ENCODE measurements around the gene DENND1A.
"Not testable (repeated sequence)": the region's sequence is repeated elsewhere in the genome, so short reads cannot be mapped to it uniquely, and the experiment has no call there.

Gene DENND1A

DNA sequence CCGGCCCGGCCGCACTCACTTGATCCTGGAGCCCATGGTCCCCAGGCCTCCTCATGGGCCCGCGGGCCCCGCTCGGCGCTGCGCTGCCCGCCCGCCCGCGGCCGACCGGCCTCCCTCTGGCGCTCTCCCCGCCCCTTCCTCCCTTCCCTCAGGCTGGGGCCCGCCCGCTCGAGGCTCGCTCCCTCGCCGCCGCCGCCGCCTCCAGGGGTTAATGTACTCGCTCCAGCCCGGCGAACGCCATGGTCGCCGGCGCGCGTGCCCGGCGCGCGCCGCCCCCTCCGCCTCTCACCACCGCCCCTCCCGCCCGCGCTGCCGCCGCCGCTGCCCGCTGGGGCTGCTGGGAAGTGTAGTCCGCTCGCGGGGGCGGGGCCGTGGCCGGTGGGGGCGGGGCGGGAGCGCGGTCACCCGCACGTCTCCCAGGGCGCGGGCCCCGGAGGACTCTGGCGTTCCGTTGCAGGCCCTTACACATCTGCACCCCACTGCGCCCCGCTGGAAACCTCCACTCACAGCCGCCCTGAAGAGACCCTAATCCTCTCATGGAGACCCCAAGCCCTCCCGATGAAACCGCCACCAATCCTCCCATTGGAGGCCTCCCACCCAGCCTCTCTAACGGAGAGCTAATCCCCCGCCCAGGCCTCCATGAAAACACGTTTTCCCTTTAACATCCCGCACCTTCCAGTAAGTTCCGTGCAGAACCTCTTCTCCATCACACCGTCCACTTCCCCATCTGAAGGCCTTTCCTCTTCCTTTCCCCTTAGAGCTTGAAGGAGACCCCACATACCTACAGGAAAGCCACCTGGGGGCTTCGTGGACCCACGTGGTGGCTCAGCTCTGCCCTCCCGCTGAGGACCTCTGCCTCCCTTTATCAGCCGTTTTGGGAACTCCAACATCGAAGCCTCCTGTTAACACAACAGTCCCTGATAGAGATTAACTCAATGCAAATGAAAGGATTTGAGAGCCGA, at the start of gene DENND1A:
Gene DENND1A, minus strand, starts transcription at position 257 of the 962 bp plus-strand sequence. Its CDS starts 221 bp downstream, at position 36.
- peak; percentile 84 for DNase-seq (ENCODE audit: low read depth)

DNA sequence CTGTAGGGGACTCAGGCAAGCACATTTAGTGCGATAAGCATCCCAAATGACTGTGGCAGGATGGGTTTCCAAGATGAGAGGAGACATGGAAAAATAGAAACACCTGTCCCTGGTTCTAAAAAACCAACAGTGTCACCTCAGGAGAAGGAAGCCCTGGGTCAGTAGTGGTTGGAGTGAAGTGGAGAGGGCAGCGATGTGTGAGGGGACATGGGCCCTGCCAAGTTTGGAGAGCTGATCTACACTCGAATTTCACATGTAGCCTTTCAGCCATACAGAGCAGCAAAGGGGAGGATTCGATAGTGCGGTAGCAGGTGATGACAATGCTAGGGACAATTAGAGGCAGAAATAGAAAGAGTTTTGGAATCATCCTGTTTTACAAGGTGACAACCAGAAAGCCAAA, 49.1 kb upstream of the DENND1A start:
- no peak for DNase-seq (ENCODE audit: low read depth)

DNA sequence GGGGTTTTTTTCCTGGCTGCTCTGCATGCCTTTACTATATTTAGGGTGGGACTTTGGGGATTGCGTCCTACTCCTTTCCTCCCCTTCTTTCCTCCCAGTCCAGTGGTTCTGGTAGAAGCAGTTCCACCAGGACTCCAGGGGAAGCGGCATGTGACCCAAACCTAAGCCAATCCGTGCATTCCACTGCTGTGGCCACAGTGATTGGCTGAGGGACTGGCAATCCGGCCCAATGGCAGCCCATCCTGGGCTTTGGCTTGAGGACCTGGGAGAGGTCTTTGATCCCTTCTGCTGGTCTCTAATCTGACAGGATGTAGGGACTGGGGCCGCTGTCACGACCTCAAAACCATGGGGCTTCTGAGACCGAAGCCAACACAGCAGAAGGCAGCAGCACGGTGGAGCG, 46.7 kb upstream of the DENND1A start:
- not testable (repeated sequence) for DNase-seq (ENCODE audit: low read depth)

DNA sequence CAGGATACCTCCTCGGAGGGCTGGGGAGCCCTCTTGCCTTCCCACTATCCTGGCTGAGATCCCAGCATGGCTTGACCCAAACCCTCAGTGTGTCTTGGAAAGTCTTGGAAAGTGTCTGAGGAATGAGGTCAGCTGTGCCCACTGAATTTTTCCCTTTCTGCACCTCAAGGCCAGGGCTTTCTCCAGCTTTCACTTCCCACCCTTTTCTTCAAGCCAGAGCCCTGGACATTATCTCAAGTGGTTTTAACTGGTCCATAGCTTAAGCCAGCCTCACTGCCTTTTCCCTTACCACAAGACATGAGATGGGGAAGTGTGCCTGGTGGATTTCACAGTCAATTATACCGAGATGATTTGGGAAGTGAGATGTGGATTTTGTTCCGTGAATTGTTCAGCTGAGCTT, 45.9 kb upstream of the DENND1A start:
- peak; percentile 62 for DNase-seq (ENCODE audit: low read depth)

GRCh38 chr9:123974471-123974870, 44.5 kb upstream of the DENND1A start:
- DNase-seq (ENCODE audit: low read depth), result no peak

DNA sequence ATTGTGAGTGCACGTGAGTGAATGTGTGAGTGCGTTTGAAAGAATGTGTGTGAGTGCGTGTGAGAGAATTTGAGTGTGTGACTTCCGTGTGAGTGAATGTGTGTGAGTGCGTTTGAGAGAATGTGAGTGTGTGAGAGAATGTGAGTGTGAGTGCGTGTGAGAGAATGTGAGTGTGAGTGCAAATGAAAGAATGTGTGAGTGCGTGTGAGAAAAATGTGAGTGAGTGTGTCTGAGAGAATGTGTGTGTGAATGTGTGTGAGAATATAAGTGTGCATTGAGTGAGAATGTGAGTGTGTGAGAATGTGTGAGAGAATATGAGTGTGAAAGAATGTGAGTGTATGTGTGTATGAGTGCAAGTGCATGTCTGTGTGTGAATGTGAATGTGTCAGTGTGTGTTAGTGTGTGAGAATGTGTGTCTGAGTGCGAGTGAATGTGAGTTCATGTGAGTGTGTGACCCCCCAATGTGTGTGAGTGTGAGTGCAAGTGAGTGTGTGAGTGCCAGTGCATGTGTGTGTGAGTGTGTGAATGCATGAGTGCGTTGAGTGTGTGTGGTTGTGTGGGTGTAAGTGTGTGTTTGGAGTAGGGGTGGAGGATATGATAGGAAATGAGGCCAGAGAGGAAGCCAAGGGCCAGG, 43.8 kb upstream of the DENND1A start:
- no peak for DNase-seq (ENCODE audit: low read depth)

DNA sequence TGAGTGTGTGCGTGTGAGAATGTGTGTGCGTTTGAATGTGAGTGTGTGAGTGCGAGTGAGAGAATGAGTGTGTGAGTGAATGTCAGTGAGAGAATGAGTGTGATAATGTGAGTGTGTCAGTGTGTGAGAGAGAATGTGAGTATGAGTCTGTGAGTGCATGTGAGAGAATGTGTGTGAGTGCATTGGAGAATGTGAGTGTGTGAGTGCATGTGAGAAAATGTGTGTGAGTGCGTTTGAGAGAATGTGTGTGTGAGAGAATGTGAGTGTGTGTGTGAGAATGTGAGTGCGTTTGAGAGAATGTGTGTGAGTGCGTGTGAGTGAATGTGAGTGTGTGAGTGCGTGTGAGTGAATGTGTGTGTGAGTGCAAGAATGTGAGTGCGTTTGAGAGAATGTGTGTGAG, 42.7 kb upstream of the DENND1A start:
- DNase-seq (ENCODE audit: low read depth), result no peak

GRCh38 chr9:123967323-123967722, 37.4 kb upstream of the DENND1A start:
- DNase-seq (ENCODE audit: low read depth), result no peak

DNA sequence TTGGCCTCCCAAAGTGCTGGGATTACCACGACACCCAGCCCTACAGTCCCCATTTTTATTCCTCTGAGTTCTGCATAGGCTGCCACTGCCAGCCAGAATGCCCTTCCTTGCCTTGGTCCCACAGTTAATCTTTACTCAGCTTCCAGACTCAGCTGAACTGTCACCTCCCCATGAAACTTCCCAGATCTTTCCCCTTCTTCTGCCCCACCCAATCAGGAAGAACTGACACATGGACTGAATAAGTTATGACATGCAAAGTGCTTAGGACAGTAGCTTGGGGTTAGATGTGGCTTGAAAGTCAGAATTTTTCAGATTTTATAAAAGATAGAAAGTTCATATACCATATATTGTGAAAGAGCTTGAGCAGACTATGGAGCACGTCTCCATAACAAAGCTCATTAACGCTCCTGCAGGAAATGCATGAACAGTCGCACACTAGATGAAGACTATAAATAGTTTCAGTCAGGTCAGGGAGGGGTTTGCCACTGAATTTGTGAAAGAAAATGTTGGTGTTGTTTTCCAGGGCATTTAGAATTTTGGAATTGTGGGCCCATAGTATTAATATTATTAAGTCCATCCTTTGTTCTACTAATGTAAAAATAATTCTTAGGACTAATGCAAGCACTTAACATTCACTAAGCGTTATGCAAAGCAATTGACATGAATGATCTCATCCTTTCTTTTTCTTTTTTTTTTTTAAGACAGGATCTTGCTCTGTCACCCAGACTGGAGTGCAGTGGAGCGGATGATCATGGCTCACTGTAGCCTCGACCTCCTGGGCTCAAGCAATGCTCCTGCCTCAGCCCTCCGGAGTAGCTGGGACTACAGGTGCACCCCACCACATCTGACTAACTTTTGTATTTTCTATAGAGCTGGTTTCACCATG, 36.1 kb upstream of the DENND1A start:
- no peak for DNase-seq (ENCODE audit: low read depth)

DNA sequence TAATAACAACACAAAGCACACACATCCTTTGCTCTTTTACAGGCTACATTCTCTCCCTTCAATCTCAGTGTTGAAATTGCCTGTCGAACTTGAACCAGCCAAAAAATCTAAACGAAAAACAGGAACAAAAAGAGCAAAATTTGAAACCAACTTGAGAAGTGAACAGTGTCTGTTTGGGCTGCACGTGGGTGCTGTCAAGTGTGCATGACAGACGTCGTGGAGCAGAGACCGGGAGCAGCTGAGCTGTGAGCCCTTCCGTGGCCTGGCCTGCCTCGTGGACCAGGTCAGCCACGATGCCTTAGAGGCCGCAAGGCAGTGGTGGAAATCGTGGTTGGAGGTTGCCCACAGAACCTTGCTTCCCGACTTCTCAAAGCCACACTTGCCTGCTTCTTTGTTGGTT, 34.8 kb upstream of the DENND1A start:
- DNase-seq (ENCODE audit: low read depth), result no peak

GRCh38 chr9:123960965-123961364, 31.0 kb upstream of the DENND1A start:
- DNase-seq (ENCODE audit: low read depth), result no peak

DNA sequence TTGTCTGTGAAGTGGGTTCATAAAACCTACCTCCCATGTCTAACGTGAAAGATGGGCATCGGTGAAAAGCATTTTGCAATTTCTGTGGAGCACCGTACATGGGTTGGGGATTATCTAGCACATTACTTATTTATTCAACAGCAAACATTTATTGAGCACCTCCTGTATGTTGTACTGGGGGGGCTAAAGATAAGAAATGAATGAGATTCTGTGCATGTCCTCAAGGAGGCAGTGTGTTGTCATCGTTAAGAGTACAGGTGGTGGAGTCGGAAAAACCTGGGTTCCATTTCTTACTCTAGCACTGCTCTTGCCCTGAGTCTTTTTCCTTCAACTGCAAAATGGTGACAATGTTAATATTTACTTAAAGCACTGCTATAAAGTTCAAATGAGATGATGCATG, 30.4 kb upstream of the DENND1A start:
- no peak for DNase-seq (ENCODE audit: low read depth)

DNA sequence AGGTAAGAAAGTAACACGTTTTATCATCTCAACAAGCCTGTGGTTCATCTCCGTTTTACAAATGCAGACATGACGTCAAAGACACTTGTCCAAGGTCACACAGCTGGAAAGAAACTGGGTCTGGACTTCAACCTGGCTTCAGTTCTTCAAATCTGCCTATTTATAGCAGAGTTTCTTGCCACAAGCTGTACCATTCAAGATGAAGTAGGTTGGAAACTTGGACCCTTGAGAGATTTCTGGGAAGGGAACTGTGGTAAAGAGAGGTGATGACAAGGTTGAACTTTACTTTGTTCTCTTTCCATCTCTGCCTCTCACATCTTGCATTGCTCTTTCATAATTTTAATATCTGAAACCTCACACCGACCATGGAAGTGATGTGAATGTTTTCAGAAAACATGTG, 29.9 kb upstream of the DENND1A start:
- DNase-seq (ENCODE audit: low read depth), result no peak

DNA sequence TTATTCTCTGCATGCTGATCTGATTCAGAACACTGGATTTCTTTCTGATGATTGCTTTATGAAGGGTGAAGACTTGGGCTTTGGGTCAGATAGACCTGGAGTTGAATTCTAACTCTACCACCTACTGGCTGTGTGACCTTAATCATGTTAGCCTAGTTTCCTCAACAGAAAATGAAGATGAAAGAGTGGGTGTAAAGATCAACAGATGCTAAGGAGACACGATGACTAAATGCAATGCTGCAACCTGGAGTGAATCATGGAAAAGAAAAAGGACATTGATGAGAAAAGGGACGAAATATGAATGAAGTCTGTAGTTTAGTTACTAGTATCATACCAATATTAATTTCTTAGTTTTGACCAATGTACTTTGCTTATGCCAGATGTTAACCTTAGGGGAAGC, 27.8 kb upstream of the DENND1A start:
- DNase-seq (ENCODE audit: low read depth), result peak; percentile 16

DNA sequence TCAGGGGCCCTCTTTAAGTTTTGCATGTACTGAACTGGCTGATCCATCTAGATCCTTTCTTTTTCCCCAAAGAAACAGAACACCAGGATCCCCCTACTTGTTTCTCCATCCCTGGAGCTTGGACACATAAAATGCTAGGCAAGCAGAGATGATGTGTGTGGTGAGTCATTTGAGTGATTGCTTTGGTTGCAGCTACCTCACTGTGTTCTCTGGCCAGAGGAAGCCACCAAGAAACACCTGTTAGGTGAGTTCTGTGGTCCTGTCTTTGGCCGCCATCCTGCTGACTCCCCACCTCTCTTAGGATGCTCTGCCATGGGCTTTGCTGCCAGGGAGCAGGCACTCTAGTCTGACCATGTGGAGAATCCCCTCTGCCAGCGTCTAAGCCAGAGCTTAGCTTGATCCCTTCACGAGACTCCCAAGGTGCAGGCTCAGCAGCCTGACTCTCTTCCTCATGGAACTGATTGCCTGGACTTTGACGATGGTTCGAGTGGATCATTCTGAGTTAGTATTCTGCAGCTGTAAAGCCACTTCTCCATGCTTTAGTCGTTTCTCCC, 27.3 kb upstream of the DENND1A start:
- peak; percentile 40 for DNase-seq (ENCODE audit: low read depth)

GRCh38 chr9:123955637-123956036, 25.7 kb upstream of the DENND1A start:
- DNase-seq (ENCODE audit: low read depth), result no peak

DNA sequence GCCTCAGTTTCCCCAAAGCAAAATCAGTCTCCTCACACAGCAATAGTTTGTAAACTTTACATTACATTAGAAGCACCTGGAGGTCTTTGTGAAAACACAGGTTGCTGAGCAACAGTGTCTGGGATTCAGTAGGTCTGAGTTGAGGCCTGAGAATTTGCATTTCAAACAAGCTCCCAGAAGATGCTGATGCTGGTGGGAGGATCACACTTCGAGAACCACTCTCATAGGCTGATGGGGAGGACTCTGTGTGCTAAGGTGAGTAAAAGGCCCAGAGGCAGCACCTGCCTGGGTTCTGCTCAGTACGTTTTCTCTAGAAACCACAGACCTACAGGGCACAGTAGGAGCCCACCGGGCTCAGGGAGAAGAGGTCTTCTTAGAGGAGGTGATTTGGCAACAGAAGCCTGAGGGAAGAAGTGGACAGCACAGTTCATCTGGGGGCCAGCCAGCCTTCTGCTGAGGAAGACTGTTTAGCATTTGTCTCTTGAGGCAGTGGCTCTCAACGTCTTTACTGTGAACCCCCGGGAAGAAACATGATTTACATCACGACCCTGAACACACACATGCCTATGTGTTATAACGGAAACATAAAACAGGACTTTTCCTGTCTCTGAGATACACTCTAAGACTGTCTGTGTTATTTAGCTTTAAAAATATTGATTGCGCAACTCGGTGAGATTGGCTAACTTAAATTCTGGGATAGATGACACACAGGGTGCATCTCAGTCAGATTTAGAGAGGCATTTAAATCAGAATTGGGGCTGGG, 24.8 kb upstream of the DENND1A start:
- peak; percentile 77 for DNase-seq (ENCODE audit: low read depth)

- no peak for DNase-seq (ENCODE audit: low read depth)
Observed at GRCh38 chr9:123952641-123953495, 22.9 kb upstream of the DENND1A start.

DNA sequence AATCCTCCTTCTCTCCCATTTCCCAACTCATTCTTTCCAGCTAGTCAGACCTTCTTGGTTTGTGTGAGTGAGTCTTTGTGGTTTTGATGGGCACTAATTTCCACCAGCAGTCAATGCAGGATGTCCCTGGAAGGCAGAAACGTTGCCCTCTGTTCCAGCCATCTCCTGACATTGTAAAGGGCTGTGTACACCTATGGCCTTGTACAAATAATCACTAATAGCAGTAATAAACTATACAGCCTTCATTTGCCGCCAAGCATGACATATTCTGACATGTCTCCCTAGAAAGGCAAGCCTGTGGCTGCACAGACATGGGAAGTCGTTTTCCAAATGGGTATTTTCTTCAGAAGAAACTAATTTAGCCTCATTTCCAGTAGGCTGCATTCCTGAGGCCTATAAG, 18.4 kb upstream of the DENND1A start:
- DNase-seq (ENCODE audit: low read depth), result no peak

GRCh38 chr9:123947326-123947725, 17.4 kb upstream of the DENND1A start:
- no peak for DNase-seq (ENCODE audit: low read depth)

Data from amniotic epithelial cell (primary cell).